Cerebellar nuclear complex (tissue), 1 donor: ENCODE measurements around the gene TMEM248.
"Not testable (repeated sequence)": the region's sequence is repeated elsewhere in the genome, so short reads cannot be mapped to it uniquely, and the experiment has no call there.

ENCODE experiments used
- DNase-seq, 2 experiments: peaks; one replicate each; lab custom pipeline; 2025; lab: John Stamatoyannopoulos, UW

The TMEM248 gene

DNA sequence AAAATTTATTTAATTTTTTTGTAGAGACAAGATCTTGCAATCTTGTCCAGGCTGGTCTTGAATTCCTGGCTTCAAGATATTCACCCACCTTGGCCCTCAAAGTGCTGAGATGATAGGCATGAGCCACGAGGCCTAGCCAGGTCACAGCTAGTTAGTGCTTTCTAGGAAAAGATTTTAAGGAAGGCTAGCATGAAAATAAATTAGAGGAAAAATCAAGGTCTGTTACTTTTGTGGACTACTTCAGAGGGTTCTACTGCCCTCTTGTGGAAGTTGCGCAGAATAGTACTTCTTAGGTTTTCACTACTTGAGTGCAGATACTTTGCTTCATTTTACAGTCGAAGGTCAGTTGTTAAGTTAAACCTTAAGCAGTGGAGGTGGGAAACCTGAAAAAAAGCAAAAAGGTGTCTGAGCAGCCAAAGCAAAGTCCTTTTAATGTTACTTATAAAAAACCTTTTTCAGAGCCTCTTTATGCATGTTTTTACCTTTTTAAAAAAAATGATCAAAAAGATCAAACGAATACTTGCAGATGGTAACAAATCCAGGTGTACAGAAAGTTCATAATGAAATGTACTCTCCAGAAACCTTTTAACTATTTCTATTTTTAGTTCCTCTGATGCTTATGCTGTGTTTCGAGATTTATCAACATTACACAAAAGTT, 79.7 kb downstream of the TMEM248 start:
- not testable (repeated sequence) for DNase-seq

DNA sequence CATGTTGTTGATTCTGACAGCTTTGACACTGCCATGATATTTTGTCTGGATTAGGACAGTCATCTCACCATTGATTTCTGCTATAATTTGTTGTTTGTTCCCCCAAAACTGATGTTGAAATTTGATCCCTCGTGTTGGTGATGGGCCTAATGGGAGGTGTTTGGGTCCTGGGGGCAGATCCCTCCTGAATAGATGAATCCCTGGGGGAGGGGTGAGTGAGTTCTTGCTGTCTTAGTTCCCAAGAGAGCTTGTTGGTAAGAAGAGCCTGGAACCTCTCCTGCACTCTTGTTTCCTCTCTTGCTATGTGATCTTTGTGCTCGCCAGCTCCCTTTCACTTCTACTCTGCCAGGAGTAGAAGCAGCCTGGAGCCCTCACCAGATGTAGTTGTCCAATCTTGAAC, 83.1 kb downstream of the TMEM248 start:
- DNase-seq = not testable (repeated sequence)

DNA sequence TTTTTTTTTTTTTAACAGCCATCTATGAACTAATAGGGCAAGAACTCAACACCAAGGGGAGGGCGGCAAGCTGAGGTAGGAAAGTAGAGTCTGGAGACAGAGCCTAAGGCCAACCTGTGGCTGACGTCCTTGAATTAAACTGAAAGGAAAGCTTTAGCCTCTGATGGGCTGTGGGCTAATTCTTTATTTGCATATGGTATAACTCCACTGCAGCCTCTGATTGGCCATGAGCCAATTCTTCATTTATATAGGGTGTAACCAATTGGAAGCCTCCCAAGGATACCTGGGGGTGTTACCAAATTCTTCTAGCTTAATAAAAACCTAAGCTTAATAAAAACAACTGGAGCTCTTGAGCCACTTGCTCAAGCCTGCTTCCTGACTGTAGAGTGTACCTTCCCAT, 85.9 kb downstream of the TMEM248 start:
- no peak for DNase-seq
